Adrenal gland (tissue), 12 donors: ENCODE measurements around the gene NVL. TPM values are rescaled to one million over a fixed set of nuclear protein-coding genes. Genes with fewer than 3 reads are reported as not detected.

ENCODE experiments used
- DNase-seq, 7 donors: peaks; one replicate each; pipeline ENCODE4 v3.0.0-alpha.2; 2019 to 2020
- H3K27ac ChIP-seq, 5 donors: fragments of 200-600 bp; sonication (generic) in 4 of 5; 1 replicate in 3 of 5; 2 replicates in 2 of 5; pipeline versions ENCODE4 v1.5.1 to v1.8.0; 2016 to 2020; ENCODE audit warnings: mild to moderate bottlenecking in 1 of 5
- H3K27me3 ChIP-seq: fragments of 200-600 bp; 2 replicates; pipeline ENCODE4 v1.8.0; 2021
- H3K36me3 ChIP-seq, 2 donors: fragments of 200-600 bp; replicated peaks in 1 of 2; 1 replicate in 1 of 2; 2 replicates in 1 of 2; pipeline versions ENCODE4 v1.5.1 to v1.8.0; 2018 to 2022
- H3K4me1 ChIP-seq, 2 donors: fragments of 200-600 bp; replicated peaks in 1 of 2; 1 replicate in 1 of 2; 2 replicates in 1 of 2; pipeline versions ENCODE4 v1.5.1 to v1.8.0; 2018 to 2021
- H3K4me3 ChIP-seq, 4 donors: fragments of 200-600 bp; sonication (generic) in 3 of 4; one replicate each; pipeline ENCODE4 v1.5.1; 2016 to 2018
- H3K9me3 ChIP-seq, 3 donors: fragments of 200-600 bp; sonication (generic) in 1 of 3; replicated peaks in 1 of 3; 1 replicate in 2 of 3; 2 replicates in 1 of 3; pipeline versions ENCODE4 v1.5.1 to v1.8.0; 2016 to 2021
- POLR2A ChIP-seq, 2 donors: fragments of 450-650 bp; IDR thresholded peaks; one replicate each; pipeline ENCODE4 v1.6.1; 2017; ENCODE audit warnings: antibody characterized with exemption in 2 of 2, mild to moderate bottlenecking in 2 of 2, moderate library complexity in 1 of 2
- WGBS, 4 donors: extraction: QIAGEN DNeasy Blood & Tissue Kit in 2 of 4; methylation state at CpG; one replicate each; pipeline versions ENCODE4 v1.1.5 to v1.1.7; 2013 to 2017; 5-methylcytosine and 5-hydroxymethylcytosine counted together
- intact Hi-C, 2 donors: fragments of 100-400 bp; cut with DNase I; formaldehyde crosslinking; loops; one replicate each; pipeline versions ENCODE4 v1.14.1 to v1.15.0; 2022 to 2023
- polyA plus RNA-seq, 3 donors: library from polyadenylated mRNA; stranded (reverse); fragments of 200-250 nt in 2 of 3; fragments of 350-450 nt in 1 of 3; fragmentation: Illumina TruSeq in 1 of 3; extraction: RNeasy Lipid Tissue Mini Kit (QIAGEN cat#74804) in 1 of 3; gene quantifications; one replicate each; pipeline ENCODE4 v1.2.3, GENCODE V29; 2013 to 2014
- total RNA-seq, 9 donors: library from RNA; depleted of rRNA in 4 of 9; stranded (reverse); fragments of >200 nt in 4 of 9; fragments of 120-200 nt in 1 of 9; fragmentation: NEBNext Ultra II Directional in 1 of 9; extraction: Animal tissue kit (Norgen Biotek cat#: 25700) in 1 of 9; gene quantifications; one replicate each; pipeline versions ENCODE4 v1.1.0 to v1.2.4, GENCODE V29; 2013 to 2023
- TF ChIP-seq, protein P1 (sequence below), 6 experiments: fragments of 450-650 bp in 4 of 6; fragments of 200-600 bp in 2 of 6; sonication (generic) in 1 of 6; IDR thresholded peaks; 1 replicate in 5 of 6; 2 replicates in 1 of 6; pipeline versions ENCODE4 v1.5.1 to v1.8.0; 2016 to 2021; ENCODE audit warnings: antibody characterized with exemption in 6 of 6, mild to moderate bottlenecking in 2 of 6, moderate library complexity in 1 of 6
- donor health status: healthy with polysubstance abuse.
- donor health status: Bipolar disorder and iron deficiency.
- donor health status: DM: yes; HTN: yes; CAD: no.
- donor health status: DM: no; HTN: no; CAD: no.
- donor health status: DM: no; HTN: no; CAD: no.
- donor health status: DM: yes; HTN: yes; CAD: no.

The NVL gene
- total and polyA plus RNA-seq, 12 donors = 12.0 to 77.0 (median 20.9) TPM

DNA sequence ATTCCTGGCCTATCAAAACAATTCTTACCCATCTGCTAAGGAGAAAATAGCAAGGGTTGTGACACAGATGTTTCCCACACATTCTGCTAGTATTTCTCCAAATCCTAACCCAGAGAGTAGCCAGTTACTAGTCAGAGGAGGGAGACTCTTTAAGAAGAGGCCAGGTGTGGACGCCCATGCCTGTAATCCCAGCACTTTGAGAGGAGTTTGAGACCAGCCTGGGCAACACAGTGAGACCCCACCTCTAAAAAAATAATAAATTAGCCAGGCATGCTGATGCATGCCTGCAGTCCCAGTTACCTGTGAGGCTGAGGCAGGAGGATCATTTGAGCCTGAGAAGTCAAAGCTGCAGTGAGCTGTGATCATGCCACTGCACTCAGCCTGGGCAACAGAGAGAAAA, 28.6 kb downstream of the NVL start:
- Histone ChIP-seq H3K4me1 (no peaks in the 10 kb centered on the region), H3K4me3 (no peak overlapping the region), H3K27ac (no peak overlapping the region), H3K27me3 (no peaks in the 10 kb centered on the region), H3K9me3 (no peaks in the 10 kb centered on the region), H3K36me3 (peaks cover 0 to 93% of the 10 kb centered on the region in 2 donors)
- intact Hi-C loops = loop anchor here in 1 of 2 donors (10.0 kb wide), 1 partner anchor 93 kb away; no protein-coding TSS in a partner anchor
- TF ChIP-seq, protein P1, sequence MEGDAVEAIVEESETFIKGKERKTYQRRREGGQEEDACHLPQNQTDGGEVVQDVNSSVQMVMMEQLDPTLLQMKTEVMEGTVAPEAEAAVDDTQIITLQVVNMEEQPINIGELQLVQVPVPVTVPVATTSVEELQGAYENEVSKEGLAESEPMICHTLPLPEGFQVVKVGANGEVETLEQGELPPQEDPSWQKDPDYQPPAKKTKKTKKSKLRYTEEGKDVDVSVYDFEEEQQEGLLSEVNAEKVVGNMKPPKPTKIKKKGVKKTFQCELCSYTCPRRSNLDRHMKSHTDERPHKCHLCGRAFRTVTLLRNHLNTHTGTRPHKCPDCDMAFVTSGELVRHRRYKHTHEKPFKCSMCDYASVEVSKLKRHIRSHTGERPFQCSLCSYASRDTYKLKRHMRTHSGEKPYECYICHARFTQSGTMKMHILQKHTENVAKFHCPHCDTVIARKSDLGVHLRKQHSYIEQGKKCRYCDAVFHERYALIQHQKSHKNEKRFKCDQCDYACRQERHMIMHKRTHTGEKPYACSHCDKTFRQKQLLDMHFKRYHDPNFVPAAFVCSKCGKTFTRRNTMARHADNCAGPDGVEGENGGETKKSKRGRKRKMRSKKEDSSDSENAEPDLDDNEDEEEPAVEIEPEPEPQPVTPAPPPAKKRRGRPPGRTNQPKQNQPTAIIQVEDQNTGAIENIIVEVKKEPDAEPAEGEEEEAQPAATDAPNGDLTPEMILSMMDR (IDR thresholded peaks at IDR 0.05) = no peak
- TF ChIP-seq POLR2A (IDR thresholded peaks at IDR 0.05) = no peak
- 80 to 100% (median 97%) methylated on average over 1 of the region's 1 CpG for WGBS, 4 donors
- DNase-seq = no peak

DNA sequence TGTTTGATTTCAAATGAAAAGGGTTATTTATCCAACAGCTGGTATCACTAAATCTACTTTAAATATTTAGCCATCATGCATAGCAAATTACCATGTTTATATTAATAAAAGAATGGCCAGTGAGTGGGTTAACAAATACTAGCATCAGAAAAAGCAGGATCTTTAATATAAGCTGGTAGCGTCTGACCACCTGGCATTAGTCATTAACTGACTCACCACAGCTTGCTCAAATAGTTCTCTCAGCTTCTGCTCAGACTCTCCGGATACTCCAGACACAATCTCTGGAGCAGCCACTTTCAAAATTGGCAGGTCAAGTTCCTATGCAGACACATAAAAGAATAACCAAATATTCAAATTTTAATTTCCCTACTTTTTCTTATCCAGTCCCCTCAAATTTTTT, 29.6 kb downstream of the NVL start:
- DNase-seq = peak in 2 of 7 donors; percentile 4 to 27
- Histone ChIP-seq H3K9me3 (no peaks in the 10 kb centered on the region), H3K4me3 (no peak overlapping the region), H3K27ac (no peak overlapping the region), H3K4me1 (no peaks in the 10 kb centered on the region), H3K27me3 (no peaks in the 10 kb centered on the region), H3K36me3 (peaks cover 0 to 93% of the 10 kb centered on the region in 2 donors)
- TF ChIP-seq, protein P1 (IDR thresholded peaks at IDR 0.05) = no peak
- TF ChIP-seq POLR2A (IDR thresholded peaks at IDR 0.05) = no peak
- intact Hi-C loops = loop anchor here in 1 of 2 donors (10.0 kb wide), 1 partner anchor 94 kb away; no protein-coding TSS in a partner anchor
- 29 to 47% (median 40%) methylated on average over 2 of the region's 2 CpGs for WGBS, 4 donors

DNA sequence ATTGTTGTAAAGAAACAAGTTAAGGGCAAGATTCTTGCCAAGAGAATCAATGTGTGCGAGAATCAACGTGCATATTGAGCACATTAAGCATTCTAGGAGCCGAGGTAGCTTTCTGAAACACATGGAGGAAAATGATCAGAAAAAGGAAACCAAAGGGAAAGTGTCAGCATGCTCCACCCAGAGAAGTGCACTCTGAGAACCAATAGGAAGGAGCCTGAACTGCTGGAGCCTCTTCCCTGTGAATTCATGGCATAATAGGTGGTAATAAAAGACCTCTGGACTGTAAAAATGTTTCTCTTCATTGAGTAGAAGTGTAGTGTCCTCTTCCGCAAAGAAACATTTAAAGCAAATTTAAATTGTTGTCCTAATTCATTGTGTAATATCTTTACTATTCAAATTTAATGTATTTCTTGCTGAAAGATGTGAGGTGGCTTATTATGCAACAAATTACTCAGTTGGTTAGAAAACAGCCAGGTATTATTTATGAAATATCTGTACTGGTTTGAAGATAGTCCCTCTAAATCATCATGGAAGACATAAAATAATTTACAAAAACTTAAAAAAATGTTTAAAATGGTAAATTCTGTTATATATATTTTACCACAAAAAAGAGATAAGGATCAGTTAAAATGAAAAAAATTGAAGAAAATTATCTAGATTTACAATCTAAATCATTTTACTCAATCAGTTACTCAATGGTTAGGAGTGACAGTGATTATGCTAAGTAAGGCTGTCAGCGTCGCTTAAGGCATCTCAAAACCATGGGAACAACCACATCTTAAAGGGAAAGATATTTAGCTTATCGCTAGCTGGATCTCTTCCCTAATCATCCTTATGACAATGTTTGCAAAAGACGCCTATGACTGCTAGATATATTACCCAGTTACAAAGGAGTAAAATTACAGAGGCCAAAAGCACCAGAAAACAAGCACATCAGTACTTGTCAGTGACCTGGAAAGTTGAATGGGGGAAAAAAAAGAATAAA, 31.3 kb downstream of the NVL start:
- H3K27ac ChIP-seq = no peak overlapping the region
- H3K9me3 ChIP-seq = no peaks in the 10 kb centered on the region
- no peak for DNase-seq
- 90 to 95% (median 93%) methylated on average over 8 of the region's 8 CpGs for WGBS, 4 donors
- TF ChIP-seq, protein P1 (IDR thresholded peaks at IDR 0.05) = no peak
- TF ChIP-seq POLR2A (IDR thresholded peaks at IDR 0.05) = no peak
- no peaks in the 10 kb centered on the region for H3K4me1 ChIP-seq
- intact Hi-C loops = no loop called here
- no peak overlapping the region for H3K4me3 ChIP-seq
- no peaks in the 10 kb centered on the region for H3K27me3 ChIP-seq
- peaks cover 0 to 93% of the 10 kb centered on the region in 2 donors for H3K36me3 ChIP-seq

DNA sequence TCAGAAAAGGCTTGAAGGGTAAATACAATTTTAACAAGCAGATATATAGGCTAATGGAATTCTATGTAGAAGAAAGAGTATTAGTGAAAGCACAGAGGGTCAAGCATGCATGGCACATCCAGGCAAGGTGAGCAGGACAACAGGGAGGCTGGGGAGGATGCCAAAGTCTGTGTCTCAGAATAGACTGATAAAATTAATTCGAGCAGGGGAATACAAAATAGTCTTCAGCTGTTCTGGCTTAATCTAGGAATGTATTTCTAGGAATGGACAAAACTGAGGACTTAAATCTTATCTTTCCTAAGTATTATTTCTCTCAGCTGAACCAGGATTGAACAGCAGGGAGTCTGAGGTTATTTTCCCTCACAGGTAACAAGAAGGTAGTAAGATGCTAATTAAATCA, 35.2 kb downstream of the NVL start:
- intact Hi-C loops = no loop called here

More for the DNA sequence above, 35.2 kb downstream of the NVL start:
- H3K27ac ChIP-seq = no peak overlapping the region
- H3K36me3 ChIP-seq = peaks cover 0 to 79% of the 10 kb centered on the region in 2 donors
- H3K9me3 ChIP-seq = no peaks in the 10 kb centered on the region
- 65 to 100% (median 88%) methylated on average over 1 of the region's 1 CpG for WGBS, 4 donors
- no peaks in the 10 kb centered on the region for H3K4me1 ChIP-seq
- no peak for DNase-seq
- no peak for TF ChIP-seq POLR2A (IDR thresholded peaks at IDR 0.05)
- TF ChIP-seq, protein P1 (IDR thresholded peaks at IDR 0.05) = no peak
- no peak overlapping the region for H3K4me3 ChIP-seq
- no peaks in the 10 kb centered on the region for H3K27me3 ChIP-seq
